H9 (cell line): ENCODE measurements around the gene SIGLEC8. TPM values are rescaled to one million over a fixed set of nuclear protein-coding genes. Genes with fewer than 3 reads are reported as not detected.

Experiments used
- DNase-seq: peaks from one replicate; pipeline ENCODE4 v3.0.0-alpha.2; 2017
- H2AFZ ChIP-seq: one replicate; pipeline ENCODE4 v1.6.1; 2013; ENCODE audit warnings: mild to moderate bottlenecking, low read length, control low read depth, moderate library complexity
- H2AK5ac ChIP-seq: 2 replicates; pipeline ENCODE4 v1.6.1; 2013; ENCODE audit warnings: low read length, control low read depth, mixed read lengths; ENCODE audit not compliant: insufficient read length
- H2BK120ac ChIP-seq: one replicate; pipeline ENCODE4 v1.6.1; 2013; ENCODE audit warnings: low read depth, mild to moderate bottlenecking, low read length, control low read depth, inconsistent platforms; ENCODE audit not compliant: poor library complexity, severe bottlenecking
- H2BK12ac ChIP-seq: 2 replicates; pipeline ENCODE4 v1.6.1; 2013; ENCODE audit warnings: low read length, control low read depth, mixed read lengths, low read depth; ENCODE audit not compliant: insufficient read length
- H2BK15ac ChIP-seq: 2 replicates; pipeline ENCODE4 v1.6.1; 2013; ENCODE audit warnings: low read depth, low read length, control low read depth
- H2BK20ac ChIP-seq: one replicate; pipeline ENCODE4 v1.6.1; 2013; ENCODE audit warnings: low read depth, mild to moderate bottlenecking, low read length, control low read depth, inconsistent platforms; ENCODE audit not compliant: poor library complexity, severe bottlenecking
- H2BK5ac ChIP-seq: 2 replicates; pipeline ENCODE4 v1.6.1; 2013; ENCODE audit warnings: low read length, control low read depth, mixed read lengths; ENCODE audit not compliant: insufficient read length
- H3K14ac ChIP-seq: 2 replicates; pipeline ENCODE4 v1.6.1; 2013; ENCODE audit warnings: low read length, control low read depth; ENCODE audit not compliant: insufficient read depth
- H3K18ac ChIP-seq: 2 replicates; pipeline ENCODE4 v1.6.1; 2013; ENCODE audit warnings: low read depth, mild to moderate bottlenecking, mixed read lengths, low read length, control low read depth; ENCODE audit not compliant: insufficient read length
- H3K23ac ChIP-seq: 2 replicates; pipeline ENCODE4 v1.6.1; 2013; ENCODE audit warnings: low read length, control low read depth, mixed read lengths, low read depth; ENCODE audit not compliant: insufficient read length
- H3K23me2 ChIP-seq: 2 replicates; pipeline ENCODE4 v1.6.1; 2013; ENCODE audit warnings: low read depth, mild to moderate bottlenecking, mixed read lengths, low read length, control low read depth; ENCODE audit not compliant: insufficient read length, poor library complexity, severe bottlenecking
- H3K27ac ChIP-seq: 2 replicates; pipeline ENCODE4 v1.5.1; 2013; ENCODE audit warnings: low read length, control low read depth, mixed read lengths, low read depth; ENCODE audit not compliant: insufficient read length
- H3K27me3 ChIP-seq: 2 replicates; pipeline ENCODE4 v1.6.1; 2013; ENCODE audit warnings: low read length, control low read depth, inconsistent platforms; ENCODE audit not compliant: insufficient read depth
- H3K4ac ChIP-seq: 2 replicates; pipeline ENCODE4 v1.6.1; 2013; ENCODE audit warnings: low read depth, mild to moderate bottlenecking, control low read depth, inconsistent platforms, low read length, moderate library complexity
- H3K4me1 ChIP-seq: 2 replicates; pipeline ENCODE4 v1.6.1; 2013; ENCODE audit warnings: low read length, control low read depth, inconsistent platforms; ENCODE audit not compliant: insufficient read depth
- H3K4me2 ChIP-seq: 2 replicates; pipeline ENCODE4 v1.6.1; 2013; ENCODE audit warnings: low read length, control low read depth, mixed read lengths; ENCODE audit not compliant: insufficient read length, insufficient read depth
- H3K56ac ChIP-seq: 2 replicates; pipeline ENCODE4 v1.6.1; 2013; ENCODE audit warnings: low read depth, mild to moderate bottlenecking, mixed read lengths, low read length, control low read depth; ENCODE audit not compliant: insufficient read length
- H3K79me1 ChIP-seq: 2 replicates; pipeline ENCODE4 v1.6.1; 2013; ENCODE audit warnings: low read depth, mild to moderate bottlenecking, moderate library complexity, low read length, control low read depth, inconsistent platforms; ENCODE audit not compliant: insufficient read depth, poor library complexity, severe bottlenecking
- H3K79me2 ChIP-seq: 2 replicates; pipeline ENCODE4 v1.6.1; 2013; ENCODE audit warnings: low read length, control low read depth, inconsistent platforms; ENCODE audit not compliant: insufficient read depth
- H3K9ac ChIP-seq: 2 replicates; pipeline ENCODE4 v1.6.1; 2013; ENCODE audit warnings: low read length, control low read depth, mixed read lengths; ENCODE audit not compliant: insufficient read length; ENCODE audit errors: extremely low read depth
- H3K9me3 ChIP-seq: one replicate; pipeline ENCODE4 v1.6.1; 2013; ENCODE audit warnings: low read depth, low read length, inconsistent platforms; ENCODE audit not compliant: control insufficient read depth
- H3T11ph ChIP-seq: one replicate; pipeline ENCODE4 v1.6.1; 2013; ENCODE audit warnings: mild to moderate bottlenecking, low read length, control low read depth, inconsistent platforms
- H4K20me1 ChIP-seq: one replicate; pipeline ENCODE4 v1.6.1; 2013; ENCODE audit not compliant: control insufficient read depth, insufficient read length, insufficient read depth
- H4K5ac ChIP-seq: 2 replicates; pipeline ENCODE4 v1.6.1; 2013; ENCODE audit warnings: low read depth, mild to moderate bottlenecking, mixed read lengths, low read length, control low read depth; ENCODE audit not compliant: insufficient read length
- H4K8ac ChIP-seq: replicated peaks from 2 replicates; pipeline ENCODE4 v1.6.1; 2013; ENCODE audit warnings: low read length, control low read depth, mixed read lengths, low read depth; ENCODE audit not compliant: insufficient read length
- H4K91ac ChIP-seq: 2 replicates; pipeline ENCODE4 v1.6.1; 2013; ENCODE audit warnings: low read depth, mild to moderate bottlenecking, moderate library complexity, mixed read lengths, low read length, control low read depth; ENCODE audit not compliant: insufficient read length
- H3K27ac Mint-ChIP-seq, 3 experiments: 2 replicates in 2 of 3; 3 replicates in 1 of 3; pipeline ENCODE4 v1.8.0; 2020 to 2021; ENCODE audit warnings: mixed read lengths in 3 of 3, mild to moderate bottlenecking in 1 of 3, moderate library complexity in 1 of 3
- H3K27me3 Mint-ChIP-seq: 2 replicates; pipeline ENCODE4 v1.8.0; 2021; ENCODE audit warnings: low read depth, mild to moderate bottlenecking, moderate library complexity, mixed read lengths
- H3K36me3 Mint-ChIP-seq, 3 experiments: 2 replicates in 2 of 3; 3 replicates in 1 of 3; pipeline ENCODE4 v1.8.0; 2020 to 2021; ENCODE audit warnings: low read depth in 3 of 3, mixed read lengths in 3 of 3; ENCODE audit not compliant: insufficient read depth in 1 of 3
- H3K4me1 Mint-ChIP-seq, 2 experiments: 2 replicates each; pipeline ENCODE4 v1.8.0; 2020; ENCODE audit warnings: mixed read lengths in 2 of 2
- H3K4me3 Mint-ChIP-seq, 2 experiments: 2 replicates in 1 of 2; 3 replicates in 1 of 2; pipeline ENCODE4 v1.8.0; 2020 to 2021; ENCODE audit warnings: mild to moderate bottlenecking in 2 of 2, mixed read lengths in 2 of 2, moderate library complexity in 1 of 2
- H3K9me3 Mint-ChIP-seq, 2 experiments: 2 replicates in 1 of 2; 3 replicates in 1 of 2; pipeline ENCODE4 v1.8.0; 2020; ENCODE audit warnings: mild to moderate bottlenecking in 2 of 2, mixed read lengths in 2 of 2, moderate library complexity in 1 of 2
- WGBS: extraction: QIAGEN DNeasy Blood & Tissue Kit; methylation state at CpG from one replicate; pipeline ENCODE4 v1.1.7; 2013; ENCODE audit warnings: missing lambda C conversion rate, low lambda C conversion rate, mixed read lengths; ENCODE audit not compliant: insufficient read length; ENCODE audit errors: extremely low coverage; 5-methylcytosine and 5-hydroxymethylcytosine counted together
- total RNA-seq: library from RNA; stranded (reverse); gene quantifications from 2 replicates; pipeline ENCODE4 v1.2.1, GENCODE V29; 2021
- TF ChIP-seq, protein P1 (sequence below): fragments of 200-600 bp; sonication (generic); conservative IDR thresholded peaks from 3 replicates; pipeline ENCODE4 v1.8.0; 2021; ENCODE audit warnings: antibody characterized with exemption, mild to moderate bottlenecking

Gene SIGLEC8
- total RNA-seq, 1 experiment from 2014 or later = not detected

DNA sequence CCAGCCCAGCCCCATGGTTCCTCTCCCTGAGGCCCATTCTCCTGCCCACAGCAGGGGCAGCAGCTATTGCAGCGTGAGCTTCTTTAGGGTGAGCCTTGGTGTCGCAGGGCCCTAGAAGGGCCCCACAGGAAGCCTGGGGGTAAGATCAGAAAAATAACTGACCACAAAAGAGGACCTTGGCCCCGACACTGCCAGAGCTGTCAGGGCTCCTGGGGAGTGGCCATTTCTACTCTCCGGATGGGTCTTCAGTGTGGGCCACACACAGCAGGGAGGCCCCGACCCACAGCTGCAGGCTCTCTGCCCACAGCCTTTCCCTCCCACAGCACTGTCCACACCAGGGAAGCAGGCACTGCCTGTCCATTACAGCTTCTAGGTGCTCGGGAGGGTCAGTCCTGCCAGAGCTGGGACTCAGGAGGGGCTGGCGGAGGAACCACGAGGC, 3.5 kb upstream of the SIGLEC8 start:
- Histone ChIP-seq H3K4me1 (no peaks in the 10 kb centered on the region), H2BK12ac (no peak overlapping the region), H3K4ac (no peak overlapping the region), H2BK20ac (no peak overlapping the region), H3K27ac (no peak overlapping the region), H3K27me3 (no peaks in the 10 kb centered on the region), H3K4me2 (no peak overlapping the region), H3K18ac (no peak overlapping the region), H4K91ac (no peak overlapping the region), H2AFZ (no peak overlapping the region), H3K56ac (no peak overlapping the region), H4K5ac (no peak overlapping the region), H3K9ac (no peak overlapping the region), H3K23ac (no peak overlapping the region), H2BK5ac (no peak overlapping the region), H3T11ph (no peak overlapping the region), H2BK120ac (no peak overlapping the region), H3K14ac (no peak overlapping the region), H4K20me1 (no peaks in the 10 kb centered on the region), H3K9me3 (no peaks in the 10 kb centered on the region), H3K79me1 (no peaks in the 10 kb centered on the region), H4K8ac (no peak overlapping the region), H3K23me2 (no peaks in the 10 kb centered on the region), H2BK15ac (no peak overlapping the region), H2AK5ac (no peak overlapping the region), H3K79me2 (no peaks in the 10 kb centered on the region)
- peaks cover 42% of the 10 kb centered on the region for H3K27me3 Mint-ChIP-seq
- H3K4me3 Mint-ChIP-seq = no peak overlapping the region
- peaks cover 0 to 85% of the 10 kb centered on the region in 2 experiments; a peak in 2 of 5 replicates for H3K9me3 Mint-ChIP-seq
- DNase-seq = no peak
- peaks cover 0 to under 1% (median 0%) of the 10 kb centered on the region in 3 experiments; a peak in 1 of 7 replicates for H3K36me3 Mint-ChIP-seq
- WGBS = no CpG with 5 or more reads among the region's 8 CpGs
- TF ChIP-seq, protein P1, sequence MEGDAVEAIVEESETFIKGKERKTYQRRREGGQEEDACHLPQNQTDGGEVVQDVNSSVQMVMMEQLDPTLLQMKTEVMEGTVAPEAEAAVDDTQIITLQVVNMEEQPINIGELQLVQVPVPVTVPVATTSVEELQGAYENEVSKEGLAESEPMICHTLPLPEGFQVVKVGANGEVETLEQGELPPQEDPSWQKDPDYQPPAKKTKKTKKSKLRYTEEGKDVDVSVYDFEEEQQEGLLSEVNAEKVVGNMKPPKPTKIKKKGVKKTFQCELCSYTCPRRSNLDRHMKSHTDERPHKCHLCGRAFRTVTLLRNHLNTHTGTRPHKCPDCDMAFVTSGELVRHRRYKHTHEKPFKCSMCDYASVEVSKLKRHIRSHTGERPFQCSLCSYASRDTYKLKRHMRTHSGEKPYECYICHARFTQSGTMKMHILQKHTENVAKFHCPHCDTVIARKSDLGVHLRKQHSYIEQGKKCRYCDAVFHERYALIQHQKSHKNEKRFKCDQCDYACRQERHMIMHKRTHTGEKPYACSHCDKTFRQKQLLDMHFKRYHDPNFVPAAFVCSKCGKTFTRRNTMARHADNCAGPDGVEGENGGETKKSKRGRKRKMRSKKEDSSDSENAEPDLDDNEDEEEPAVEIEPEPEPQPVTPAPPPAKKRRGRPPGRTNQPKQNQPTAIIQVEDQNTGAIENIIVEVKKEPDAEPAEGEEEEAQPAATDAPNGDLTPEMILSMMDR = no peak
- no peak overlapping the region for H3K27ac Mint-ChIP-seq
- H3K4me1 Mint-ChIP-seq = peaks cover 0 to 6% of the 10 kb centered on the region in 2 experiments; a peak in 2 of 4 replicates
